GM12891 (cell line): ENCODE data around the gene SHCBP1L.

ENCODE experiments used
- POLR2A ChIP-seq: IDR thresholded peaks from 2 replicates; pipeline ENCODE4 v1.6.1; 2011; ENCODE audit warnings: low read depth, low read length, control low read depth
- POLR2AphosphoS5 ChIP-seq: IDR thresholded peaks from 2 replicates; pipeline ENCODE4 v1.6.1; 2011; ENCODE audit warnings: low read depth, low read length, control low read depth
- TAF1 ChIP-seq: IDR thresholded peaks from 2 replicates; pipeline ENCODE4 v1.6.1; 2011; ENCODE audit warnings: low read depth, low read length, control low read depth

- TF ChIP-seq POLR2A (no peak), TAF1 (no peak), POLR2AphosphoS5 (peak; percentile 63; the same call in 1 of the 2 replicates)
These were observed 63.0 kb downstream of the SHCBP1L start for GRCh38 chr1:182889997-182890396.
